ENCODE data around the gene HCN4.
"Not testable (repeated sequence)": the region's sequence is repeated elsewhere in the genome, so short reads cannot be mapped to it uniquely, and the experiment has no call there.

Gene HCN4

DNA sequence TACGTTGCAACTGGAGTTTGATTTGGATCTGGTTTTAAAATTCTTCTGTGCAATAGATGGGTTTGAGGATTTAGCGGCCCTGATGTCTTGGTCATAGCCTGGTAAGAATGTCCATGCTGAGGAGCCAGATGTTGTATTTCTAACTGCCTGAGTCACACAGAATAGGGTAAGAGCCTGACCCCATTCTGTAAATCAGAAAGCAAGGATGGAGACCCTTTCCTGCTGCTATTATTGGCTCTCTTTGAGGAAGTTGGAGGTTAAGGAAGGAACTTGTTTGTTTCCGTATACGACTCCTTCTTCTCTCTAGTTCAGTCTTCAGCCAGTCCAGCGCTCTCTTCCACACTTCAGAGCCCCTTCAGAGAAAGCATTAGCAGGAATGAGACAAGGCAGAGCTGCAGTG is 65.1 kb downstream of the HCN4 start:
- DNase-seq (ENCODE audit: low read depth), result no peak
- H3K4me3 ChIP-seq (ENCODE audit: low read depth, low read length), result no peak overlapping the region
- no peak for TF ChIP-seq POLR2A (IDR thresholded peaks at IDR 0.05; ENCODE audit: extremely low read depth, insufficient read length)
- TF ChIP-seq, protein P1, sequence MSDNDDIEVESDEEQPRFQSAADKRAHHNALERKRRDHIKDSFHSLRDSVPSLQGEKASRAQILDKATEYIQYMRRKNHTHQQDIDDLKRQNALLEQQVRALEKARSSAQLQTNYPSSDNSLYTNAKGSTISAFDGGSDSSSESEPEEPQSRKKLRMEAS (IDR thresholded peaks at IDR 0.05; ENCODE audit: low read depth, low read length), result no peak
- no peak for TF ChIP-seq MYC (IDR thresholded peaks at IDR 0.05; ENCODE audit: low read depth, low read length)
- TF ChIP-seq, protein P2, sequence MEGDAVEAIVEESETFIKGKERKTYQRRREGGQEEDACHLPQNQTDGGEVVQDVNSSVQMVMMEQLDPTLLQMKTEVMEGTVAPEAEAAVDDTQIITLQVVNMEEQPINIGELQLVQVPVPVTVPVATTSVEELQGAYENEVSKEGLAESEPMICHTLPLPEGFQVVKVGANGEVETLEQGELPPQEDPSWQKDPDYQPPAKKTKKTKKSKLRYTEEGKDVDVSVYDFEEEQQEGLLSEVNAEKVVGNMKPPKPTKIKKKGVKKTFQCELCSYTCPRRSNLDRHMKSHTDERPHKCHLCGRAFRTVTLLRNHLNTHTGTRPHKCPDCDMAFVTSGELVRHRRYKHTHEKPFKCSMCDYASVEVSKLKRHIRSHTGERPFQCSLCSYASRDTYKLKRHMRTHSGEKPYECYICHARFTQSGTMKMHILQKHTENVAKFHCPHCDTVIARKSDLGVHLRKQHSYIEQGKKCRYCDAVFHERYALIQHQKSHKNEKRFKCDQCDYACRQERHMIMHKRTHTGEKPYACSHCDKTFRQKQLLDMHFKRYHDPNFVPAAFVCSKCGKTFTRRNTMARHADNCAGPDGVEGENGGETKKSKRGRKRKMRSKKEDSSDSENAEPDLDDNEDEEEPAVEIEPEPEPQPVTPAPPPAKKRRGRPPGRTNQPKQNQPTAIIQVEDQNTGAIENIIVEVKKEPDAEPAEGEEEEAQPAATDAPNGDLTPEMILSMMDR (IDR thresholded peaks at IDR 0.05; ENCODE audit: low read depth, low read length), result no peak

- not testable (repeated sequence) for H3K4me3 ChIP-seq (ENCODE audit: low read depth, low read length); DNase-seq (ENCODE audit: low read depth)
These were observed 68.5 kb downstream of the HCN4 start for GRCh38 chr15:73300286-73300685.

- no peak overlapping the region for H3K4me3 ChIP-seq (ENCODE audit: low read depth, low read length)
- TF ChIP-seq, protein P2 (IDR thresholded peaks at IDR 0.05; ENCODE audit: low read depth, low read length), result no peak
- TF ChIP-seq, protein P1 (IDR thresholded peaks at IDR 0.05; ENCODE audit: low read depth, low read length), result no peak
- no peak for TF ChIP-seq MYC (IDR thresholded peaks at IDR 0.05; ENCODE audit: low read depth, low read length)
- TF ChIP-seq POLR2A (IDR thresholded peaks at IDR 0.05; ENCODE audit: extremely low read depth, insufficient read length), result no peak
- no peak for DNase-seq (ENCODE audit: low read depth)
These were observed 70.1 kb downstream of the HCN4 start for GRCh38 chr15:73298522-73299245.

DNA sequence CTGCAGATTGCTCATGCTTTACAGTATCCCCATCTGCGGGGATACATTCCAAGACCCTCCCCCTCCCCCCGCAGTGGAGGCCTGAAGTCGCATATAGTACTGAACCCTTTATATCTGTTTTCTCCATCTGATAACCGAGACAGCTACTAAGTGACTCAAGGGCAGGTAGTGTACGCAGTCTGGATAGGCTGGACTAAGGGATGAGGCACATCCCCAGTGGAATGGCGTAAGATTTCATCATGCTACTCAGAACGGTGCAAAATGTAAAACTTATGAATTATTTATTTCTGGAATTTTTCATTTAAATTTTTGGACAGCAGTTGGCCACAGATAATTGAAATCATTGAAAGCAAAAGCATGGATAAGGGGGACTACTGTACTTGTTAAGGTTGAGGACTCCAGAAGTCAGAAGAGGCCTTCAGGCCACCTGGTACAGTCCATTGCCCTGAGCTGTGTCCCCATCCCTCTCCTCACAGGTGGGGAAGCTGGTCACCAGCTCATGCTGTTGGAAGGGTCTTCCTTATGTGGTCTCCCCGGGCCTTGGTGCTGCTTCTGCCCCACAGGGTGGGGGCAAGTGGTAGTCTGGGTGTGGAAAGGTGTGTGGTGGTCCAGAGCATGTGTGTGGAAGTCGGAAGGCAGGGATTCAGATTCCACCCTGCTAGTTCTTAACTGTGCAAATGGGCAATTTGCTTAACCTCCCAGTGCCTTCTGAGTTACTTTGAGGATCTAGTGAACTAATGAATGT is 72.0 kb downstream of the HCN4 start:
- TF ChIP-seq MYC (IDR thresholded peaks at IDR 0.05; ENCODE audit: low read depth, low read length), result no peak
- DNase-seq (ENCODE audit: low read depth), result no peak
- H3K4me3 ChIP-seq (ENCODE audit: low read depth, low read length), result no peak overlapping the region

GRCh38 chr15:73295630-73296286 is 73.0 kb downstream of the HCN4 start:
- H3K4me3 ChIP-seq (ENCODE audit: low read depth, low read length), result no peak overlapping the region
- TF ChIP-seq POLR2A (IDR thresholded peaks at IDR 0.05; ENCODE audit: extremely low read depth, insufficient read length), result no peak
- peak; percentile 44; the same call in 1 of the 2 replicates for TF ChIP-seq MYC (IDR thresholded peaks at IDR 0.05; ENCODE audit: low read depth, low read length)
- TF ChIP-seq, protein P1 (IDR thresholded peaks at IDR 0.05; ENCODE audit: low read depth, low read length), result peak; percentile 27; the same call in 1 of the 2 replicates
- peak; percentile 89 for DNase-seq (ENCODE audit: low read depth)

DNA sequence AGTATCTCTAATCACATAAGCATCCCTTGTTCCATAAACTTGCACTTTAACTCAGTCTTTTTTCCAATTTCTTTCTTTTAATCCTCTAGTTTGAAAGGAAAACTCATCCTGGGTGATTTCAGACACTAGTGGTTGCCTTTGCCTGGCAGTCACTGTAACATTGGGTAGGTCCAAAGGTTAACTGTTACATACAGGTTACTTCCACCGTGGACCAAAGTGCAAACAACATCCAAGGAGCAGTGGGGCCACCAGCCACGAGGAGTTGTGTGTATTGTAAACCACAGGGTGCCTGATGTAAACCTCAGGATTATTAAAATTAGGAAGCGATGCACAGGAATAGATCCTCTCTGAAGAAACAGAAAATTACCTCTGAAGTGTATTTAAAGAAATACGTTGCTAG is 75.0 kb downstream of the HCN4 start:
- H3K4me3 ChIP-seq (ENCODE audit: low read depth, low read length), result no peak overlapping the region
- no peak for DNase-seq (ENCODE audit: low read depth)
- TF ChIP-seq POLR2A (IDR thresholded peaks at IDR 0.05; ENCODE audit: extremely low read depth, insufficient read length), result no peak
- TF ChIP-seq, protein P1 (IDR thresholded peaks at IDR 0.05; ENCODE audit: low read depth, low read length), result no peak
- no peak for TF ChIP-seq MYC (IDR thresholded peaks at IDR 0.05; ENCODE audit: low read depth, low read length)
- TF ChIP-seq, protein P2 (IDR thresholded peaks at IDR 0.05; ENCODE audit: low read depth, low read length), result no peak

DNA sequence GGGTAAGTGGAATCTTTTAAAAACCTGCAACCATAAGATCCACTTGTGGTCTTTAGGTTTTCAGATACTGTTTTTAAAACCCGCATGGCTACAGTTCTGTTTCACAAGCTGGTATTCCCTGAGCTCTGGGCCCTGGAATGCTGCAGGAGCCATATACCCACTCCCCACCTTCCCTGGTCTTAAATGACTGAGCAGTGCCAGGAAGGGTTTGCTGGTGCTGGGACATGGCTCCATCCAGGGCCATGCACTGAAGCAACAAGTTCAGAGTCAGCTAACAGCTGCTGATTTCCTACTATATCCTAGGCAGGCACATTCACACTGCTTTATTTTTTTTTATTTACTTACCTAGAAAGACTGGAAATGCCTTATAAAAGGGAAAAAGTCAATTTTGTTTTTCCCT is 77.3 kb downstream of the HCN4 start:
- TF ChIP-seq, protein P2 (IDR thresholded peaks at IDR 0.05; ENCODE audit: low read depth, low read length), result no peak
- TF ChIP-seq MYC (IDR thresholded peaks at IDR 0.05; ENCODE audit: low read depth, low read length), result no peak
- no peak for TF ChIP-seq POLR2A (IDR thresholded peaks at IDR 0.05; ENCODE audit: extremely low read depth, insufficient read length)
- TF ChIP-seq, protein P1 (IDR thresholded peaks at IDR 0.05; ENCODE audit: low read depth, low read length), result no peak
- DNase-seq (ENCODE audit: low read depth), result no peak
- no peak overlapping the region for H3K4me3 ChIP-seq (ENCODE audit: low read depth, low read length)
